Caco-2 (cell line): ENCODE measurements around the gene OR8D2. TPM values are rescaled to one million over a fixed set of nuclear protein-coding genes. Genes with fewer than 3 reads are reported as not detected.
"Not testable (repeated sequence)": the region's sequence is repeated elsewhere in the genome, so short reads cannot be mapped to it uniquely, and the experiment has no call there.

Experiments
- BruUV-seq: library from RNA; stranded (reverse); fragments of 400-500 nt; replicated peaks from 2 replicates; lab custom pipeline; 2021; lab: Mats Ljungman, UMichigan
- CTCF ChIA-PET: fragments of 300-600 bp; sonication (Branson Sonifier 250); formaldehyde crosslinking; loops from one replicate; lab custom pipeline; 2022; ENCODE audit warnings: antibody characterized with exemption; lab: Charles Lee
- POLR2A ChIA-PET: fragments of 300-600 bp; sonication (Branson Sonifier 250); formaldehyde crosslinking; loops from one replicate; lab custom pipeline; 2022; ENCODE audit warnings: antibody characterized with exemption; lab: Charles Lee
- DNase-seq, 2 experiments: peaks; one replicate each; pipeline versions ENCODE4 v3.0.0 to v3.0.0-alpha.2; 2020 to 2022
- H3K27me3 ChIP-seq: replicated peaks from 2 replicates; pipeline ENCODE4 v1.6.0; 2011; ENCODE audit warnings: low read length; ENCODE audit not compliant: control insufficient read depth, insufficient read depth
- H3K36me3 ChIP-seq: 2 replicates; pipeline ENCODE4 v1.5.1; 2011; ENCODE audit warnings: low read length; ENCODE audit not compliant: control insufficient read depth, insufficient read depth
- H3K4me1 ChIP-seq: fragments of 250-450 bp; sonication (Bioruptor Pico); 2 replicates; pipeline ENCODE4 v1.5.1; 2020; ENCODE audit warnings: mild to moderate bottlenecking
- H3K4me3 ChIP-seq: 2 replicates; pipeline ENCODE4 v1.5.1; 2011; ENCODE audit warnings: low read depth, mild to moderate bottlenecking, control low read depth, low read length
- H3K9me3 ChIP-seq: fragments of 250-450 bp; sonication (Bioruptor Pico); 2 replicates; pipeline ENCODE4 v1.5.1; 2020; ENCODE audit warnings: mild to moderate bottlenecking, moderate library complexity
- H3K27ac Mint-ChIP-seq: one replicate; pipeline ENCODE4 v1.8.0; 2022; ENCODE audit warnings: mixed read lengths; ENCODE audit not compliant: unreplicated experiment
- H3K27me3 Mint-ChIP-seq: one replicate; pipeline ENCODE4 v1.8.0; 2022; ENCODE audit warnings: mixed read lengths; ENCODE audit not compliant: insufficient read depth, unreplicated experiment
- H3K36me3 Mint-ChIP-seq: one replicate; pipeline ENCODE4 v1.8.0; 2022; ENCODE audit warnings: mild to moderate bottlenecking, mixed read lengths; ENCODE audit not compliant: insufficient read depth, unreplicated experiment
- H3K4me1 Mint-ChIP-seq: one replicate; pipeline ENCODE4 v1.8.0; 2022; ENCODE audit warnings: low read depth, mixed read lengths; ENCODE audit not compliant: unreplicated experiment
- H3K4me3 Mint-ChIP-seq: one replicate; pipeline ENCODE4 v1.8.0; 2022; ENCODE audit warnings: mild to moderate bottlenecking, moderate library complexity, mixed read lengths; ENCODE audit not compliant: unreplicated experiment
- H3K9me3 Mint-ChIP-seq: one replicate; pipeline ENCODE4 v1.8.0; 2022; ENCODE audit warnings: mixed read lengths; ENCODE audit not compliant: unreplicated experiment
- CTCF ChIP-seq, 2 experiments: fragments of 200-600 bp in 1 of 2; IDR thresholded peaks; 1 replicate in 1 of 2; 2 replicates in 1 of 2; pipeline versions ENCODE4 v1.5.1 to v1.8.0; 2011 to 2022; ENCODE audit warnings: antibody characterized with exemption in 1 of 2, control low read depth in 1 of 2, inconsistent platforms in 1 of 2, low read depth in 1 of 2, low read length in 1 of 2, mild to moderate bottlenecking in 1 of 2, moderate library complexity in 1 of 2; ENCODE audit not compliant: insufficient read depth in 1 of 2, severe bottlenecking in 1 of 2, unreplicated experiment in 1 of 2
- intact Hi-C: fragments of 100-400 bp; cut with micrococcal nuclease; formaldehyde crosslinking; loops from one replicate; pipeline ENCODE4 v1.10.0; 2022; ENCODE audit not compliant: unreplicated experiment
- total RNA-seq: library from RNA; stranded (reverse); gene quantifications from 2 replicates; pipeline ENCODE4 v1.2.3, GENCODE V29; 2022

Gene OR8D2
- total RNA-seq, 1 experiment from 2014 or later: not detected

DNA sequence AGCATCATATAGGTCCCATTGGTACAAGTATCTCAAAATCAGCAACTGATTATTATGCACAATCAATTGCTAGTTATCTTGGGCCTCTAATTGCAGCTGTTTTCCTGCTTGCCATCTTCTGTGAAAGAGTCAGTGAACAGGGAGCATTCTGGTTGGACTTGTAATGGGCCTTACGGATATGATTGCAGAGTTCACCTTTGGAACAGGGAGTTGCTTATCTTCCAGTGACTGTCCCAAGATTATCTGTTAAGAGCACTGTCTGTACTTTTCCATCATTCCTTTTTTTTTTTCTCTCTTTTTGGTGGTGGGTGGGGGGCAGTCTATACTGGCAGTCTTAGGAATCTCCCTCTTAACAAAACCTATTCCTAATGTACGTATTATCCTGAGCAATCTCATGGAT is 46.0 kb downstream of the OR8D2 start:
- BruUV-seq: no TSS peak
- no peaks in the 10 kb centered on the region for H3K27me3 ChIP-seq
- Mint-ChIP-seq H3K4me3 (no peak overlapping the region), H3K9me3 (no peaks in the 10 kb centered on the region), H3K27me3 (no peaks in the 10 kb centered on the region), H3K36me3 (no peaks in the 10 kb centered on the region), H3K27ac (peak overlapping the region; percentile 14), H3K4me1 (peaks cover 25% of the 10 kb centered on the region)
- peak in 1 of 2 experiments; percentile 43 for DNase-seq
- intact Hi-C loops: no loop called here
- H3K36me3 ChIP-seq: no peaks in the 10 kb centered on the region
- H3K4me1 ChIP-seq: peaks cover 17% of the 10 kb centered on the region
- no peak overlapping the region for H3K4me3 ChIP-seq
- no peaks in the 10 kb centered on the region for H3K9me3 ChIP-seq
- POLR2A ChIA-PET: no interaction called here
- CTCF ChIA-PET: no interaction called here
- no peak for TF ChIP-seq CTCF (IDR thresholded peaks at IDR 0.05; ENCODE audit: insufficient read depth in 1 of 2, low read depth in 1 of 2, low read length in 1 of 2, severe bottlenecking in 1 of 2, unreplicated experiment in 1 of 2)

DNA sequence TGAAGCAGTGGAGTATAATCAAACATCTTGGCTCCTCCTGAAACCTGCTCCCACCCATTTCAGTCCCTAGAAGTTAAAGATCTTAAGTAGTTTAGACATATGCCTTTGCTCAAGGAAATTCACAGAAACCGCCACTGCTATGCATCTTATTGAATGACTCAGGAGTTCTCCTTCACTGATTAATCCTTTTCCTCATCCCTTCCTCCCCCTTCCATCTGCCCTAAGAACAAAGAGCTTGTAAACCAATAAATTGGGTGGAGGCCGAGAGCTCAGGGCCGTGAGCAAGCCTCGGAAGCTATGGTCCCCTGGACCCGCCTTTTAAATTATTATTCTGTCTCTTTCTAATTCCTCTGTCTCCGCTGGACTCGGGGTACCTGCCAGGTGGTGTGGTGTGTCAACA is 49.1 kb downstream of the OR8D2 start:
- DNase-seq, H3K27me3 Mint-ChIP-seq, BruUV-seq, H3K27me3 ChIP-seq, intact Hi-C loops, H3K27ac Mint-ChIP-seq, H3K36me3 ChIP-seq, H3K4me3 ChIP-seq, H3K36me3 Mint-ChIP-seq, H3K4me3 Mint-ChIP-seq, CTCF ChIA-PET, H3K9me3 Mint-ChIP-seq, H3K9me3 ChIP-seq, POLR2A ChIA-PET: not testable (repeated sequence)
- H3K4me1 Mint-ChIP-seq: peaks cover 25% of the 10 kb centered on the region
- peaks cover 17% of the 10 kb centered on the region for H3K4me1 ChIP-seq

Other genes starting within 250 kb of the OR8D2 start
- 1.3 and 1.6 TPM in 2 replicates for gene VWA5A, start 204.7 kb downstream of the OR8D2 start, total RNA-seq
- not detected in 2 replicates for gene OR10D3, start 136.9 kb downstream of the OR8D2 start, total RNA-seq
- not detected in 2 replicates for gene OR8G1, start 79.1 kb downstream of the OR8D2 start, total RNA-seq
- gene OR8G5, start 63.8 kb downstream of the OR8D2 start, total RNA-seq: not detected in 2 replicates
- not detected in 2 replicates for gene OR8D1, start 6.2 kb downstream of the OR8D2 start, total RNA-seq
- not detected in 2 replicates for gene OR8B2, start 64.3 kb upstream of the OR8D2 start, total RNA-seq
- gene OR8B3, start 78.8 kb upstream of the OR8D2 start, total RNA-seq: not detected in 2 replicates
- not detected in 2 replicates for gene OR8B4, start 104.7 kb upstream of the OR8D2 start, total RNA-seq
- not detected in 2 replicates for gene OR8B8, start 125.5 kb upstream of the OR8D2 start, total RNA-seq
- not detected in 2 replicates for gene OR8B12, start 223.5 kb upstream of the OR8D2 start, total RNA-seq
- gene OR8A1, start 249.8 kb upstream of the OR8D2 start, total RNA-seq: not detected in 2 replicates